Measurements from ENCODE around the gene GRHL1.

Gene GRHL1

GRCh38 chr2:10045561-10046355 lies 94.3 kb downstream of the GRHL1 start:
- DNase-seq = no peak

GRCh38 chr2:10046931-10047330 lies 95.4 kb downstream of the GRHL1 start:
- no peak for DNase-seq

- DNase-seq = no peak
Measured at GRCh38 chr2:10047616-10048500, 96.4 kb downstream of the GRHL1 start.

GRCh38 chr2:10048501-10049171 lies 97.1 kb downstream of the GRHL1 start:
- peak; percentile 19 to 38 for DNase-seq

Measured in SHP77 (cell line).